ENCODE data around the gene CD200R1L. TPM values are rescaled to one million over a fixed set of nuclear protein-coding genes. Genes with fewer than 3 reads are reported as not detected.

CD200R1L gene
- total and polyA plus RNA-seq, 2 experiments from 2014 or later = not detected

DNA sequence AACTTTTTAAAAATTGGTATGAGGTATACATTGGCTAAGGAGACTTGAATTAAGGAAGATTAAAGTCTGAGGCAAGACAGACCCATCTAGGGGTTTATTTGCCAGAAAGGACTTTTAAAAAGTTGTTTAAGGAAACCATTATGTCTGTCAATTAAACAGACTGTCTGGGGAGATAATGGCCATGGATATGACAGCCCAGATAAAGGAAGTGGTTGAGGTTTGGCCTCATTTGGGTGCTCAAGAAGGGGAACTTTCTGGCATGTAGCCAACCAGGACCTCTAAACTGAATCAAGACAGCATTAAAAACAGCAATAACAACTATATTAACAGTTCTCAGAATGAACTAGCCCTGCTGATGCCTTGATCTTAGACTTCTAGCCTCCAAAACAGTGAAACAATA lies 9.9 kb upstream of the CD200R1L start:
- Mint-ChIP-seq H3K4me1 (no peaks in the 10 kb centered on the region), H3K36me3 (ENCODE audit: low read depth) (peaks cover 13% of the 10 kb centered on the region), H3K4me3 (no peak overlapping the region), H3K27ac (no peak overlapping the region), H3K9me3 (peaks cover 24% of the 10 kb centered on the region), H3K27me3 (ENCODE audit: insufficient read depth, low read depth, poor library complexity) (no peaks in the 10 kb centered on the region)
- TF ChIP-seq STAT1 (IDR thresholded peaks at IDR 0.05; ENCODE audit: unreplicated experiment) (no peak), CREB1 (CRISPR knock-in tag; IDR thresholded peaks at IDR 0.05; ENCODE audit: low read depth) (no peak), EZH2phosphoT487 (IDR thresholded peaks at IDR 0.05; ENCODE audit: unreplicated experiment) (no peak), NANOG (IDR thresholded peaks at IDR 0.05; ENCODE audit: borderline replicate concordance) (no peak), ZNF114 (CRISPR knock-in tag; IDR thresholded peaks at IDR 0.05) (no peak), ZNF331 (CRISPR knock-in tag; IDR thresholded peaks at IDR 0.05; ENCODE audit: low read depth) (no peak), CTCF (conservative IDR thresholded peaks at IDR 0.05; ENCODE audit: low read depth in 2 of 2) (no peak), EZH2 (IDR thresholded peaks at IDR 0.05; ENCODE audit: low read depth, unreplicated experiment) (no peak), POLR2AphosphoS5 (IDR thresholded peaks at IDR 0.05; ENCODE audit: low read depth) (no peak)
- TF ChIP-seq, protein P1, sequence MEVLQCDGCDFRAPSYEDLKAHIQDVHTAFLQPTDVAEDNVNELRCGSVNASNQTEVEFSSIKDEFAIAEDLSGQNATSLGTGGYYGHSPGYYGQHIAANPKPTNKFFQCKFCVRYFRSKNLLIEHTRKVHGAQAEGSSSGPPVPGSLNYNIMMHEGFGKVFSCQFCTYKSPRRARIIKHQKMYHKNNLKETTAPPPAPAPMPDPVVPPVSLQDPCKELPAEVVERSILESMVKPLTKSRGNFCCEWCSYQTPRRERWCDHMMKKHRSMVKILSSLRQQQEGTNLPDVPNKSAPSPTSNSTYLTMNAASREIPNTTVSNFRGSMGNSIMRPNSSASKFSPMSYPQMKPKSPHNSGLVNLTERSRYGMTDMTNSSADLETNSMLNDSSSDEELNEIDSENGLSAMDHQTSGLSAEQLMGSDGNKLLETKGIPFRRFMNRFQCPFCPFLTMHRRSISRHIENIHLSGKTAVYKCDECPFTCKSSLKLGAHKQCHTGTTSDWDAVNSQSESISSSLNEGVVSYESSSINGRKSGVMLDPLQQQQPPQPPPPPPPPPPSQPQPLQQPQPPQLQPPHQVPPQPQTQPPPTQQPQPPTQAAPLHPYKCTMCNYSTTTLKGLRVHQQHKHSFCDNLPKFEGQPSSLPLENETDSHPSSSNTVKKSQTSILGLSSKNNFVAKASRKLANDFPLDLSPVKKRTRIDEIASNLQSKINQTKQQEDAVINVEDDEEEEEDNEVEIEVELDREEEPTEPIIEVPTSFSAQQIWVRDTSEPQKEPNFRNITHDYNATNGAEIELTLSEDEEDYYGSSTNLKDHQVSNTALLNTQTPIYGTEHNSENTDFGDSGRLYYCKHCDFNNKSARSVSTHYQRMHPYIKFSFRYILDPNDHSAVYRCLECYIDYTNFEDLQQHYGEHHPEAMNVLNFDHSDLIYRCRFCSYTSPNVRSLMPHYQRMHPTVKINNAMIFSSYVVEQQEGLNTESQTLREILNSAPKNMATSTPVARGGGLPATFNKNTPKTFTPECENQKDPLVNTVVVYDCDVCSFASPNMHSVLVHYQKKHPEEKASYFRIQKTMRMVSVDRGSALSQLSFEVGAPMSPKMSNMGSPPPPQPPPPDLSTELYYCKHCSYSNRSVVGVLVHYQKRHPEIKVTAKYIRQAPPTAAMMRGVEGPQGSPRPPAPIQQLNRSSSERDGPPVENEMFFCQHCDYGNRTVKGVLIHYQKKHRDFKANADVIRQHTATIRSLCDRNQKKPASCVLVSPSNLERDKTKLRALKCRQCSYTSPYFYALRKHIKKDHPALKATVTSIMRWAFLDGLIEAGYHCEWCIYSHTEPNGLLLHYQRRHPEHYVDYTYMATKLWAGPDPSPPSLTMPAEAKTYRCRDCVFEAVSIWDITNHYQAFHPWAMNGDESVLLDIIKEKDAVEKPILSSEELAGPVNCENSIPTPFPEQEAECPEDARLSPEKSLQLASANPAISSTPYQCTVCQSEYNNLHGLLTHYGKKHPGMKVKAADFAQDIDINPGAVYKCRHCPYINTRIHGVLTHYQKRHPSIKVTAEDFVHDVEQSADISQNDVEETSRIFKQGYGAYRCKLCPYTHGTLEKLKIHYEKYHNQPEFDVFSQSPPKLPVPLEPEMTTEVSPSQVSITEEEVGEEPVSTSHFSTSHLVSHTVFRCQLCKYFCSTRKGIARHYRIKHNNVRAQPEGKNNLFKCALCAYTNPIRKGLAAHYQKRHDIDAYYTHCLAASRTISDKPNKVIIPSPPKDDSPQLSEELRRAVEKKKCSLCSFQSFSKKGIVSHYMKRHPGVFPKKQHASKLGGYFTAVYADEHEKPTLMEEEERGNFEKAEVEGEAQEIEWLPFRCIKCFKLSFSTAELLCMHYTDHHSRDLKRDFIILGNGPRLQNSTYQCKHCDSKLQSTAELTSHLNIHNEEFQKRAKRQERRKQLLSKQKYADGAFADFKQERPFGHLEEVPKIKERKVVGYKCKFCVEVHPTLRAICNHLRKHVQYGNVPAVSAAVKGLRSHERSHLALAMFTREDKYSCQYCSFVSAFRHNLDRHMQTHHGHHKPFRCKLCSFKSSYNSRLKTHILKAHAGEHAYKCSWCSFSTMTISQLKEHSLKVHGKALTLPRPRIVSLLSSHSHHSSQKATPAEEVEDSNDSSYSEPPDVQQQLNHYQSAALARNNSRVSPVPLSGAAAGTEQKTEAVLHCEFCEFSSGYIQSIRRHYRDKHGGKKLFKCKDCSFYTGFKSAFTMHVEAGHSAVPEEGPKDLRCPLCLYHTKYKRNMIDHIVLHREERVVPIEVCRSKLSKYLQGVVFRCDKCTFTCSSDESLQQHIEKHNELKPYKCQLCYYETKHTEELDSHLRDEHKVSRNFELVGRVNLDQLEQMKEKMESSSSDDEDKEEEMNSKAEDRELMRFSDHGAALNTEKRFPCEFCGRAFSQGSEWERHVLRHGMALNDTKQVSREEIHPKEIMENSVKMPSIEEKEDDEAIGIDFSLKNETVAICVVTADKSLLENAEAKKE (CRISPR knock-in tag; IDR thresholded peaks at IDR 0.05) = no peak
- TF ChIP-seq, protein P2, sequence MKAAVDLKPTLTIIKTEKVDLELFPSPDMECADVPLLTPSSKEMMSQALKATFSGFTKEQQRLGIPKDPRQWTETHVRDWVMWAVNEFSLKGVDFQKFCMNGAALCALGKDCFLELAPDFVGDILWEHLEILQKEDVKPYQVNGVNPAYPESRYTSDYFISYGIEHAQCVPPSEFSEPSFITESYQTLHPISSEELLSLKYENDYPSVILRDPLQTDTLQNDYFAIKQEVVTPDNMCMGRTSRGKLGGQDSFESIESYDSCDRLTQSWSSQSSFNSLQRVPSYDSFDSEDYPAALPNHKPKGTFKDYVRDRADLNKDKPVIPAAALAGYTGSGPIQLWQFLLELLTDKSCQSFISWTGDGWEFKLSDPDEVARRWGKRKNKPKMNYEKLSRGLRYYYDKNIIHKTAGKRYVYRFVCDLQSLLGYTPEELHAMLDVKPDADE (IDR thresholded peaks at IDR 0.05) = no peak
- Histone ChIP-seq H3K79me2 (replicated peaks; ENCODE audit: insufficient read depth) (no peaks in the 10 kb centered on the region), H3K9me2 (ENCODE audit: insufficient read depth) (peaks cover 4% of the 10 kb centered on the region; the same call in 1 of the 2 replicates), H3K4me3 (no peak overlapping the region), H3K4me2 (no peak overlapping the region), H3K4me1 (ENCODE audit: insufficient read depth) (no peaks in the 10 kb centered on the region), H3K36me3 (ENCODE audit: insufficient read depth) (no peaks in the 10 kb centered on the region), H3K27ac (ENCODE audit: low read depth) (no peak overlapping the region), H3K27me3 (ENCODE audit: insufficient read depth) (no peaks in the 10 kb centered on the region), H2AFZ (no peak overlapping the region), H3F3A (replicated peaks; ENCODE audit: low read depth) (no peaks in the 10 kb centered on the region), H4K20me1 (replicated peaks; ENCODE audit: insufficient read depth) (no peaks in the 10 kb centered on the region)
- ATAC-seq (no peak), DNase-seq (ENCODE audit: low spot score) (no peak)
